Panc1 (cell line): ENCODE data around the gene SGPP1.

ENCODE experiments used
- POLR2AphosphoS5 ChIP-seq: IDR thresholded peaks from 2 replicates; pipeline ENCODE4 v1.6.1; 2012; ENCODE audit warnings: mild to moderate bottlenecking, low read depth, low read length, moderate library complexity
- TCF7L2 ChIP-seq: IDR thresholded peaks from 2 replicates; pipeline ENCODE4 v1.6.1; 2011; ENCODE audit warnings: mild to moderate bottlenecking, low read depth, low read length, inconsistent platforms
- TF ChIP-seq, protein P1 (sequence below), 2 experiments: IDR thresholded peaks; 2 replicates each; pipeline ENCODE4 v1.6.1; 2011 to 2012; ENCODE audit warnings: low read depth in 2 of 2, control low read depth in 1 of 2, low read length in 1 of 2, mild to moderate bottlenecking in 1 of 2, moderate library complexity in 1 of 2; ENCODE audit not compliant: insufficient read depth in 1 of 2
- TF ChIP-seq, protein P2 (sequence below): fragments of 450-650 bp; IDR thresholded peaks from 2 replicates; pipeline ENCODE4 v1.5.1; 2017; ENCODE audit warnings: mild to moderate bottlenecking

DNA sequence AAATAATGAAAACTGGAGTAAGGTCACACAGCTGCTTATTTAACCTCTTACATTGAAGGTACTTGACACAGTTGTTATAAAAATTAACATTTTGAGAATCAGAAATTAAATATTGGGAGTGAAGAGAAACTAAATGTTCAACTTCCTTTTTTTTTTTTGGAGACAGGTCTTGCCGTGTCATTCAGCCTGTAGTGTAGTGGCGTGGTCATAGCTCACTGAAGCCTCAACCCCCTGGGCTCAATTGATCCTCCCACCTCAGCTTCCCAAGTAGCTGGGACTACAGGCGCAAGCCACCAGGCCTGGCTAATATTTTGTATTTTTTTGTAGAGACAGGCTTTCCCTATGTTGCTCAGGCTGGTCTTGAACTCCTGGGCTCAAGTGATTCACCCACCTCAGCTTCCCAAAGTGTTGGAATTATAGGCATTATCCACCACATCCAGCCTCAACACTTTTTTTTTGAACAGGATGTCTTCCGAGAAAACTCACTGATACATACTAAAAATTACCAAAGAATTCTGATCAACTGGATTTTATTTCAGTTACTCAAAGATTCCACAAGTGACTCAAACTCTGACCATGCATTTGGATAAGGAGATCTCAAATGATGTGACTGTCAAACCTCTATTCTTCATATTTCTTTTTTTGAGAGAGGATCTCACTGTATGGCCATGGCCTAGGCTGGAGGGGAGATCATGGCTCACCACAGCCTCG is 35.4 kb downstream of the SGPP1 start:
- TF ChIP-seq, protein P1, sequence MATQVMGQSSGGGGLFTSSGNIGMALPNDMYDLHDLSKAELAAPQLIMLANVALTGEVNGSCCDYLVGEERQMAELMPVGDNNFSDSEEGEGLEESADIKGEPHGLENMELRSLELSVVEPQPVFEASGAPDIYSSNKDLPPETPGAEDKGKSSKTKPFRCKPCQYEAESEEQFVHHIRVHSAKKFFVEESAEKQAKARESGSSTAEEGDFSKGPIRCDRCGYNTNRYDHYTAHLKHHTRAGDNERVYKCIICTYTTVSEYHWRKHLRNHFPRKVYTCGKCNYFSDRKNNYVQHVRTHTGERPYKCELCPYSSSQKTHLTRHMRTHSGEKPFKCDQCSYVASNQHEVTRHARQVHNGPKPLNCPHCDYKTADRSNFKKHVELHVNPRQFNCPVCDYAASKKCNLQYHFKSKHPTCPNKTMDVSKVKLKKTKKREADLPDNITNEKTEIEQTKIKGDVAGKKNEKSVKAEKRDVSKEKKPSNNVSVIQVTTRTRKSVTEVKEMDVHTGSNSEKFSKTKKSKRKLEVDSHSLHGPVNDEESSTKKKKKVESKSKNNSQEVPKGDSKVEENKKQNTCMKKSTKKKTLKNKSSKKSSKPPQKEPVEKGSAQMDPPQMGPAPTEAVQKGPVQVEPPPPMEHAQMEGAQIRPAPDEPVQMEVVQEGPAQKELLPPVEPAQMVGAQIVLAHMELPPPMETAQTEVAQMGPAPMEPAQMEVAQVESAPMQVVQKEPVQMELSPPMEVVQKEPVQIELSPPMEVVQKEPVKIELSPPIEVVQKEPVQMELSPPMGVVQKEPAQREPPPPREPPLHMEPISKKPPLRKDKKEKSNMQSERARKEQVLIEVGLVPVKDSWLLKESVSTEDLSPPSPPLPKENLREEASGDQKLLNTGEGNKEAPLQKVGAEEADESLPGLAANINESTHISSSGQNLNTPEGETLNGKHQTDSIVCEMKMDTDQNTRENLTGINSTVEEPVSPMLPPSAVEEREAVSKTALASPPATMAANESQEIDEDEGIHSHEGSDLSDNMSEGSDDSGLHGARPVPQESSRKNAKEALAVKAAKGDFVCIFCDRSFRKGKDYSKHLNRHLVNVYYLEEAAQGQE (IDR thresholded peaks at IDR 0.05; ENCODE audit: insufficient read depth in 1 of 2, low read depth in 2 of 2, low read length in 1 of 2), result no peak
- TF ChIP-seq, protein P2, sequence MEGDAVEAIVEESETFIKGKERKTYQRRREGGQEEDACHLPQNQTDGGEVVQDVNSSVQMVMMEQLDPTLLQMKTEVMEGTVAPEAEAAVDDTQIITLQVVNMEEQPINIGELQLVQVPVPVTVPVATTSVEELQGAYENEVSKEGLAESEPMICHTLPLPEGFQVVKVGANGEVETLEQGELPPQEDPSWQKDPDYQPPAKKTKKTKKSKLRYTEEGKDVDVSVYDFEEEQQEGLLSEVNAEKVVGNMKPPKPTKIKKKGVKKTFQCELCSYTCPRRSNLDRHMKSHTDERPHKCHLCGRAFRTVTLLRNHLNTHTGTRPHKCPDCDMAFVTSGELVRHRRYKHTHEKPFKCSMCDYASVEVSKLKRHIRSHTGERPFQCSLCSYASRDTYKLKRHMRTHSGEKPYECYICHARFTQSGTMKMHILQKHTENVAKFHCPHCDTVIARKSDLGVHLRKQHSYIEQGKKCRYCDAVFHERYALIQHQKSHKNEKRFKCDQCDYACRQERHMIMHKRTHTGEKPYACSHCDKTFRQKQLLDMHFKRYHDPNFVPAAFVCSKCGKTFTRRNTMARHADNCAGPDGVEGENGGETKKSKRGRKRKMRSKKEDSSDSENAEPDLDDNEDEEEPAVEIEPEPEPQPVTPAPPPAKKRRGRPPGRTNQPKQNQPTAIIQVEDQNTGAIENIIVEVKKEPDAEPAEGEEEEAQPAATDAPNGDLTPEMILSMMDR, result no peak
- no peak for TF ChIP-seq POLR2AphosphoS5
- TF ChIP-seq TCF7L2, result no peak
